ENCODE results near the gene TRAF1.

TRAF1 gene

GRCh38 chr9:120924698-120925534, 1.7 kb downstream of the TRAF1 start:
- H3K4me3 ChIP-seq (ENCODE audit: low read length): no peak overlapping the region
- TF ChIP-seq, protein P1, sequence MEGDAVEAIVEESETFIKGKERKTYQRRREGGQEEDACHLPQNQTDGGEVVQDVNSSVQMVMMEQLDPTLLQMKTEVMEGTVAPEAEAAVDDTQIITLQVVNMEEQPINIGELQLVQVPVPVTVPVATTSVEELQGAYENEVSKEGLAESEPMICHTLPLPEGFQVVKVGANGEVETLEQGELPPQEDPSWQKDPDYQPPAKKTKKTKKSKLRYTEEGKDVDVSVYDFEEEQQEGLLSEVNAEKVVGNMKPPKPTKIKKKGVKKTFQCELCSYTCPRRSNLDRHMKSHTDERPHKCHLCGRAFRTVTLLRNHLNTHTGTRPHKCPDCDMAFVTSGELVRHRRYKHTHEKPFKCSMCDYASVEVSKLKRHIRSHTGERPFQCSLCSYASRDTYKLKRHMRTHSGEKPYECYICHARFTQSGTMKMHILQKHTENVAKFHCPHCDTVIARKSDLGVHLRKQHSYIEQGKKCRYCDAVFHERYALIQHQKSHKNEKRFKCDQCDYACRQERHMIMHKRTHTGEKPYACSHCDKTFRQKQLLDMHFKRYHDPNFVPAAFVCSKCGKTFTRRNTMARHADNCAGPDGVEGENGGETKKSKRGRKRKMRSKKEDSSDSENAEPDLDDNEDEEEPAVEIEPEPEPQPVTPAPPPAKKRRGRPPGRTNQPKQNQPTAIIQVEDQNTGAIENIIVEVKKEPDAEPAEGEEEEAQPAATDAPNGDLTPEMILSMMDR (IDR thresholded peaks at IDR 0.05; ENCODE audit: insufficient read depth, low read depth, low read length, missing control alignments): no peak
- DNase-seq (ENCODE audit: low read depth): no peak

DNA sequence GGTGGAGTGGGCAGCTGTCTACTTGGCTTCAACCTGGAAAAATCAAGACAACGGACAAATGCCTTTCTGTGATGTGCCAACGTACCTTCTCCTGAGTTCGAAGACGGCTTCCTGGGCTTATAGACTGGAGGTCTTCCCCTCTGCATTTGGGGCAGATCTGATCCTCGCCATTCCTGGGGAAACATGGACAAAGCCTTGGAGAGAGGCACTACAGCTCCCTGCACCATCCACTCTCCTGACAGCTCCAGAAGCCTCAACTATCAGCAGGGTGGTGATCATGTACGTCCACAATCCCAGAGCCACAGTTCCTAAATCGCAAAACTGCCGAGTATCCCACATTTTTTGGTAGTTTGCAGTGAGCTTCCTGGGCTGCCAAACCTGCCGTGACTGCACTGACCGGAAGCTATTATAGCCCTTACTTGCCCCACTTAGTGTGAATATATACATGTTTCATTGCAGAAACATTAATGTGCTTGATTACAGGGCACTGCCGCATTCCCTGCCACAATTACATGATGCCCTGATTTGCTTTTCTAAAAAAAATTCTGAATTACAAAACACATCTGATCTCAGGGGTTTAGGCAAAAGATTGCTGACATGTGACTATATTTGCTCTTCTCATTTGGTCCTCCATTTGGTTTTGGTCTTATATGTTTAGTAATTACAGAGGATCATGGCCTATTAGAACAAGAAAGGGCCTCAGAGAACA, 2.8 kb downstream of the TRAF1 start:
- DNase-seq (ENCODE audit: low read depth): no peak
- H3K4me3 ChIP-seq (ENCODE audit: low read length): no peak overlapping the region
- TF ChIP-seq, protein P1 (IDR thresholded peaks at IDR 0.05; ENCODE audit: insufficient read depth, low read depth, low read length, missing control alignments): no peak

DNA sequence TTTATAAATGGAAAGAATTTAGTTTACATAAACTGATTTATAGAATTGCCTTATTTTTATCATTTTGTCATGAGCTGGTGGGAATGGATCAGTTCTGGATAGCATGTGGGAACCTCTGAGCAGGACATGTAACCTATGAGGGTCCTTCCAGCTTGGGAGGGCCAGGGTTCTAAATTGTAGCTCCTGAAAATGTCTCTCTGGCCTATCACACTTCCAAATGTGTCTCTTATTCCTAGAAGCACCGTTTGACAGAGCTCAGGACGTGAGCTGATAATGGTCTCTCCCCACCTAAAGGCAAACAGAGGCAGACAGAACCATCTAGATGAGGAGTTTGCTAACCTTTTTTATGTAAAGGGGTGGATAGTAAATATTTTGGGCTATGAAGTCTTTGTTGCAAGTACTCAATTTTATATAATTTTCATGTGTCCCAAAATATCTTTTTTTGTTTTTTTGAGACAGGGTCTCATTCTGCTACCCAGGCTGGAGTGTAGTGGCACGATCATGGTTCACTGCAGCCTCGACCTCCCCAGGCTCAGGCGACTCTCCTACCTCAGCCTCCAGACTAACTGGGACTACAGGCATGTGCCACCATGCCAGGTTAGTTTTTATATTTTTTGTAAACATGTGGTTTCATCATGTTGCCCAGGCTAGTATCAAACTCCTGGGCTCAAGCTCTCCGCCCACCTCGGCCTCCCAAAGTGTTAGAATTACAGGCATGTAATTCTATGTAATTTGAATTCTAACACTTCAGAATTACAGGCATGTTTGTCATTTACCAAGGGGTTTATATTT, 4.0 kb downstream of the TRAF1 start:
- H3K4me3 ChIP-seq (ENCODE audit: low read length): no peak overlapping the region
- no peak for DNase-seq (ENCODE audit: low read depth)
- TF ChIP-seq, protein P1 (IDR thresholded peaks at IDR 0.05; ENCODE audit: insufficient read depth, low read depth, low read length, missing control alignments): no peak

DNA sequence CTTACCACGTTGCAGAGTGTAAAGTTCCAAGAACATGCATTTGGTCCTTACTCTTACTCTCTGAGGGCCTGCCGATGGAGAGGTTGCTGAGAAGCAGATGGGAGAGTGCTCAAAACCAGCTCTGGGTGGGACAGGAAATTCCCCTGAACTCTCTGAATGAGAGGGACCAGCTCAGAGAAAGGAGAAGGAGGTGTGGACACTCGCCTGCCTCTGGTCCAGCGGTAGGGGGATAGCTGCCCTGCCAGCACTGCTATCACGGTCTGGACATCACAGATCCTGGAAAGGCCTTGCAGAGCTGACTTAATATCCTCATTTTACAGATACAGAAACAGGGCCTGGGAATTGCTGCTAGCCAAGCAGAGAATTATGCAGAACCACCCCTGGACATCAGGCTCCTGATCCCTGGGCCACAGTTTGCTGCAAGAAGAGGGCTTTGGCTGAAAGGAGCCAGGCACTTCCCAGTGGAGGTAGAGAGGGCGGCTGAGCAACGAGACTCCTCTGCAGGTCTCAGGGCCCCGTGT, 4.9 kb downstream of the TRAF1 start:
- TF ChIP-seq, protein P1 (IDR thresholded peaks at IDR 0.05; ENCODE audit: insufficient read depth, low read depth, low read length, missing control alignments): no peak
- H3K4me3 ChIP-seq (ENCODE audit: low read length): no peak overlapping the region

GRCh38 chr9:120920806-120921178, 5.8 kb downstream of the TRAF1 start:
- no peak overlapping the region for H3K4me3 ChIP-seq (ENCODE audit: low read length)
- DNase-seq (ENCODE audit: low read depth): no peak

More for the DNA sequence above, 4.9 kb downstream of the TRAF1 start:
- no peak for DNase-seq (ENCODE audit: low read depth)

More at GRCh38 chr9:120920806-120921178, 5.8 kb downstream of the TRAF1 start:
- TF ChIP-seq, protein P1 (IDR thresholded peaks at IDR 0.05; ENCODE audit: insufficient read depth, low read depth, low read length, missing control alignments): no peak
